Measurements from ENCODE around the gene GALNT17. TPM values are rescaled to one million over a fixed set of nuclear protein-coding genes. Genes with fewer than 3 reads are reported as not detected.

The GALNT17 gene
- polyA plus RNA-seq, 1 experiment, result not detected

DNA sequence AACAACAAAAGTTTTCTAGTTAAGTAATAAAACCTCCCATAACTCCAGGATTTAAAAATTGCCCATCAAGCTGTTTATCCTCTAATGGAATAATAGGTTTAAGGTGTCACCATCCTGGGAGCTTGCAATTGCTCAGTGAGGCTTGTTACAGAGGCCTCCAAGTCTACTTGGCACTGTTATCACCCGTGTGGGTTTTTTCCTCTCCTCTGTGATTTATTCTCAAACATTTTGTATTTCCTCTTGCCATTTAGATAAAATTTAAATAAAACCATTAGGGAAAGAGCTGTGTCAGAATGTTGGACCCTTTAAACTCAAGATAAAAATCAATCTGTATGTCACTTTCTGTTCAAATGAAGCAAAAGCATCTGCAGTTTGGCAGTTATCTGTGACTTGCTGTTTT, 202.6 kb downstream of the GALNT17 start:
- H3K27me3 ChIP-seq (ENCODE audit: control insufficient read depth, insufficient read depth, low read length), result no peaks in the 10 kb centered on the region
- peaks cover 26% of the 10 kb centered on the region for H3K9me3 ChIP-seq (ENCODE audit: control insufficient read depth, insufficient read depth, low read length)
- no peak overlapping the region for H3K4me3 ChIP-seq (ENCODE audit: low read depth, low read length)
- DNase-seq (ENCODE audit: low read depth, low spot score), result no peak
- CTCF ChIA-PET, result no interaction called here
- POLR2A ChIA-PET, result no interaction called here
- TF ChIP-seq, protein P1, sequence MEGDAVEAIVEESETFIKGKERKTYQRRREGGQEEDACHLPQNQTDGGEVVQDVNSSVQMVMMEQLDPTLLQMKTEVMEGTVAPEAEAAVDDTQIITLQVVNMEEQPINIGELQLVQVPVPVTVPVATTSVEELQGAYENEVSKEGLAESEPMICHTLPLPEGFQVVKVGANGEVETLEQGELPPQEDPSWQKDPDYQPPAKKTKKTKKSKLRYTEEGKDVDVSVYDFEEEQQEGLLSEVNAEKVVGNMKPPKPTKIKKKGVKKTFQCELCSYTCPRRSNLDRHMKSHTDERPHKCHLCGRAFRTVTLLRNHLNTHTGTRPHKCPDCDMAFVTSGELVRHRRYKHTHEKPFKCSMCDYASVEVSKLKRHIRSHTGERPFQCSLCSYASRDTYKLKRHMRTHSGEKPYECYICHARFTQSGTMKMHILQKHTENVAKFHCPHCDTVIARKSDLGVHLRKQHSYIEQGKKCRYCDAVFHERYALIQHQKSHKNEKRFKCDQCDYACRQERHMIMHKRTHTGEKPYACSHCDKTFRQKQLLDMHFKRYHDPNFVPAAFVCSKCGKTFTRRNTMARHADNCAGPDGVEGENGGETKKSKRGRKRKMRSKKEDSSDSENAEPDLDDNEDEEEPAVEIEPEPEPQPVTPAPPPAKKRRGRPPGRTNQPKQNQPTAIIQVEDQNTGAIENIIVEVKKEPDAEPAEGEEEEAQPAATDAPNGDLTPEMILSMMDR (IDR thresholded peaks at IDR 0.05; ENCODE audit: low read depth, low read length), result no peak
- H3K27ac ChIP-seq (ENCODE audit: low read depth, low read length), result no peak overlapping the region

DNA sequence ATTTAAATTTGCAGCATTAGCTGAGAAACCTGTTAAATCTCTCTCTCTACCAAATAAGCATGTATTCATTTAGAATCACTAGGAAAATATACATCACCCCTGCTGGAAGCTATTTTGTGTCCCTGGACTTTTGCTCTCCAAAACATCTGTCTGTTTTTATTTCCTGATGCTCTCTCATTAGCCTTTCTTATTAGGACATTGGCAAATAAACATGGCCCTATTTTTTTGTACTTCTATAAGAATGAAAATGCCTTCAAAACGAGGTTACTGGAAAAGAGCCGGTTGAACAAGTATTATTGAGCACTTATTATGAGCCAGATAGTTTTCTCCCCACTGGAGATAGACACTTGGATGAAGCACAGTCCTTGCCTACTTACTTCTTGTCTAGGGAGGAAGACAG, 206.9 kb downstream of the GALNT17 start:
- DNase-seq (ENCODE audit: low read depth, low spot score), result no peak
- CTCF ChIA-PET, result no interaction called here
- H3K9me3 ChIP-seq (ENCODE audit: control insufficient read depth, insufficient read depth, low read length), result peaks cover 13% of the 10 kb centered on the region
- TF ChIP-seq, protein P1 (IDR thresholded peaks at IDR 0.05; ENCODE audit: low read depth, low read length), result no peak
- no peak overlapping the region for H3K27ac ChIP-seq (ENCODE audit: low read depth, low read length)
- no peak overlapping the region for H3K4me3 ChIP-seq (ENCODE audit: low read depth, low read length)
- no peaks in the 10 kb centered on the region for H3K27me3 ChIP-seq (ENCODE audit: control insufficient read depth, insufficient read depth, low read length)
- POLR2A ChIA-PET, result no interaction called here

DNA sequence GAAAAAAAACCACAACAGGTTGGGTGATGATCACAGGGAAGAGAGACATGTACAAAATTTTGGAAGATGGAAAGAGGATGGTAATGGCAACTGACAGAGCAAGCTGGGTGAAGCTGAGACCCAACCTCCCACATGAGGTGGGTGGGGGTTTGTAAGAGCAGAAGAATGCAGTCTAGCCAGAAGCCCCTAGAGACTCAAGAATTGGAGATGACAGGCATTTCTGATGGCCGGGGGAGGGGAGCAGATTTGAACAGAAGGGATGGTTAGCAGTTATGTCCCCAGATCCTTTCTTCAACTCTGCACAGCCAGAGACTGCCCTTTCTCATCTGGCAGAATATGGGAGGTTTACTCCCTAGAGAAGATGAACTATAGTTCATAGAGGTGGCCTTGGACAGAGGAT, 208.0 kb downstream of the GALNT17 start:
- no peak for DNase-seq (ENCODE audit: low read depth, low spot score)
- TF ChIP-seq, protein P1 (IDR thresholded peaks at IDR 0.05; ENCODE audit: low read depth, low read length), result no peak
- Histone ChIP-seq H3K9me3 (ENCODE audit: control insufficient read depth, insufficient read depth, low read length) (peaks cover 13% of the 10 kb centered on the region), H3K27me3 (ENCODE audit: control insufficient read depth, insufficient read depth, low read length) (no peaks in the 10 kb centered on the region), H3K27ac (ENCODE audit: low read depth, low read length) (no peak overlapping the region), H3K4me3 (ENCODE audit: low read depth, low read length) (no peak overlapping the region)
- POLR2A ChIA-PET, result no interaction called here
- CTCF ChIA-PET, result no interaction called here

DNA sequence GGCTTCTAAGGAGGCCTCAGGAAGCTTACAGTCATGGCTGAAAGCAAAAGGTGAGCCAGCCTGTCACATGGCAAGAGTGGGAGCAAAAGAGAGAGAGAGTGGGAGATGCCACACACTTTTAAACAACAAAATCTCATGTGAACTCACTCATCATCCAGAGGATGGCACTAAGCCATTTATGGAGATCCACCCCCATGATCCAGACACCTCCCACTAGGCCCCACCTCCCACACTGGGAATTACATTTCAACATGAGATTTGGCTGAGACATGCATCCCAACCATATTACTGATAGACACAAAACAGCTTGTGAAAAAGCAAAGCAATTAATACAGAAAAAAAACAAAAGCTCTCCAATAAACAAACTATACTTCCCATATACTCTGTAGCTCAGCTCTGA, 210.3 kb downstream of the GALNT17 start:
- Histone ChIP-seq H3K9me3 (ENCODE audit: control insufficient read depth, insufficient read depth, low read length) (peaks cover 18% of the 10 kb centered on the region), H3K27me3 (ENCODE audit: control insufficient read depth, insufficient read depth, low read length) (no peaks in the 10 kb centered on the region), H3K27ac (ENCODE audit: low read depth, low read length) (no peak overlapping the region), H3K4me3 (ENCODE audit: low read depth, low read length) (no peak overlapping the region)
- POLR2A ChIA-PET, result no interaction called here
- no peak for DNase-seq (ENCODE audit: low read depth, low spot score)
- CTCF ChIA-PET, result interaction anchor here (0.5 kb wide), 1 partner anchor 216 kb away, joined by 6 read pairs; no protein-coding TSS in a partner anchor
- TF ChIP-seq, protein P1 (IDR thresholded peaks at IDR 0.05; ENCODE audit: low read depth, low read length), result no peak

DNA sequence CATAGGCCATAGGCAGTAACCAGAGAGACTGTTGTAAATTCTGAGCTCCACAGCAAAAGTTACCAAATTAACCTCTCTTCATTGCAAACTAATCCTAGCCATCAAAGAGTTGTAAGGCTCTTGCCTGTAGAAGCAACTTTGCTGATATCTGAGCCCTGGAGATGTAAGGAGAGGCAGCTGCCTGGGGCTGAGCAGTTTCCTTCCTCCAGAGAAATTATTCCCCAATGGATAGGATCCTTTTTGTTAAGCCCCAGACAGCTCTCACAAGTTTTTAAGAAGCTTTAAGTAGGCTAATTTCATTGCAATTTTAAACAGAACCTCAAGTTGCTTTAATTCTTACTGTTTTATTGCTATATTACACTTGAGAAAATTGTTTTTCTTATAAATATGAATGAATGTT, 211.1 kb downstream of the GALNT17 start:
- ChIA-PET POLR2A (no interaction called here), CTCF (no interaction called here)
- Histone ChIP-seq H3K27ac (ENCODE audit: low read depth, low read length) (no peak overlapping the region), H3K27me3 (ENCODE audit: control insufficient read depth, insufficient read depth, low read length) (no peaks in the 10 kb centered on the region), H3K9me3 (ENCODE audit: control insufficient read depth, insufficient read depth, low read length) (peaks cover 15% of the 10 kb centered on the region), H3K4me3 (ENCODE audit: low read depth, low read length) (no peak overlapping the region)
- no peak for DNase-seq (ENCODE audit: low read depth, low spot score)
- TF ChIP-seq, protein P1 (IDR thresholded peaks at IDR 0.05; ENCODE audit: low read depth, low read length), result no peak

Measured in AG04450 (cell line).